Medulla oblongata (tissue), 1 donor: ENCODE data around the gene NXT2.
"Not testable (repeated sequence)": the region's sequence is repeated elsewhere in the genome, so short reads cannot be mapped to it uniquely, and the experiment has no call there.

Source experiments
- DNase-seq: peaks from one replicate; pipeline ENCODE4 v3.0.0-alpha.2; 2015; ENCODE audit errors: extremely low spot score

The NXT2 gene

DNA sequence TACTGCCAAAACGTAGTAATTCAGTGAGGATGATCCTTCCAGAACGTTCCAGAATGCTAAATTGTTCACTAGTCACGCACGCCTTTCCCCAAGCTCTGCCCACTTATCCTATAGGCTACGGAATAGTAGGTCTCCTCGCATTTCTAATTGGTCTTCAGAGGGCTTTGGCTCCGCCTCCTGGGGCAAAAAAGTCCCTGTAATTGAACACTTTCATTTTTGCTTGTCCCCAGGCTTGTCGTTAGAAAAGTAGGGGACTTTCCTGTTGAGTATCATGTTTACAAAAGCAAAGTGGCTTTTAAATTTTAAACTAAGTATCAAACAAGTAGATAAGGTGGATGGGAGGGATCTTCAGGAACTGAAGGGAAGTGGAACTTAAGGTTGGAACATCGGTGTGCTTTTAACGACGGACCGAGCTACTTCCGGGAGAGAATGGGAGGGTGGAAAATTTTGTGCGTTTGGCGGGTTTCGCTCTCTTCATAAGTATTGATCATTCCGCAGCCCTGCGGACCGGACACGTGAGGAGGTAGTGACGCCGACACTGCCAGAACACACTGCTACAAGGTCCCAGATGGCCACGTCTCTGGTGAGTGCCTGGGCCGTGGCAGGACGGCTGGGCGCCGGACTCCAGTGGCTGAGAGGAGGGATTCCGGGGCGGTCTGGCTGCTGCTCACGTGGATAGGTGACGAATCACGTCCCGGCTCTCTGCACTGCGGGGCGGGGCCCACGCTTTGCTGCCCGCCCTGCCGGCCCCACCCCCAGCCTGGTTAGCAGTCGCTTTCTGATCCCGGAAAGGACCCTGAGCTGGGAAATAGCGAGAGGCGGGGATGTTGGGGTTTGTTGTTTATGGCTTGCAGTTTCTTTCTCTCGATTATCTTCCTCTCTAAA, at the start of gene NXT2:
Gene NXT2 (plus strand): TSS at position 406 of the 885 bp plus-strand sequence. CDS start 163 bp downstream, at position 569.
- DNase-seq = peak; percentile 90

DNA sequence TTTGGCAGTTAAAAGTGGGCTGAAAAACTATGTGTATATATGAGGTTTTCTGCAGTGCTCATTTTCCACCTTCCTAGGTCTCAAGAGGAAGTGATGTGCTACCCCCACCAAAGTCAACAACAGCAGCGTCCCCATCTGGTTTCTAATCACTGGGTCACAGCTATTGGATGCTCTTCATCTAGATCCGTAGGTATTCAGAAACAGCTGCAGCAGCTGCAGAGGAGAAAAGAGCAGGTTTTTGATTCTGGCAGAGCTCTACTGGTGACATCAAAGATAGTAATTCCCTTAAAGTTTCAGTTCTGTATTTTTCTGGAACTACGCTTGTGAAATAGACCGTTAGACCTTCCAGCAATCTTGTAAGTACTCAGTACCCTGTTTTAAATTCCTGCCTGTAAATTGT, 49.0 kb upstream of the NXT2 start:
- peak; percentile 5 for DNase-seq

DNA sequence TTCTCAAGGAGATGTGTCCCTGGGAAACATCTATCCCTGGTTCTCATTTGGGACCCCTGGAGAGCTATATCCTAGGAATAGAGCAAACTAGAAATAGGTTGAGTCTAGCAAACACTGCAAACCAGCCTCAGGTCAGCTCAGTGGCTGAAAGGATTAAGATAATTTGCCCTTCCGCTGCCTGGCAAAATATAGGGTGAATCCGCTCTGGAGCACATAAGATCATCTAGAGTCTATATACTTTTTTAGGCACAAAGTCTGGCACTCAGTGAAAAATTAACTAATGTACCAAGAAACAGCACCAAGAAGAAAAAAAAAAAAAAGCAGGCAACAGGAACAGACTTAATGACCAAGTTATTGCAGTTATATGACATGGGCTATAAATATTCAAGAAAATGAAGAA, 47.5 kb upstream of the NXT2 start:
- DNase-seq = no peak

DNA sequence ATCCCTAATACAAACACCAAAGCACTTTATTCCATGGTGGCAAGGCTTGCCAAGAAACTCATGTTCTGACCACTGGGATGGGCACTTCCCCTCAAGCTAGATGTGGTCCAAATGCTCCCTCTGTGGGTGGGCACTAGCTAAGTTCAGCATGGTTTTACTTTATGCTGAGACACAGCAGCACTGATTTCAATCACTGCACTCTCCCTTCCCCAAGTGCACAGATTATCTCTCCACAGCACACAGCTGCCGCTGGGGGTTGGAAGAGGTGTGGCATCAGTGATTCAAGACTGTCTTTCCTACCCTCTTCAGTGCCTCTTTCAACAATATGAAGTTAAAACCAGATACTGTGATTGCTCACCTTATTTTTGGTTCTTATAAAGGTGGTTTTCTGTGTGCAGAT, 38.2 kb upstream of the NXT2 start:
- no peak for DNase-seq

DNA sequence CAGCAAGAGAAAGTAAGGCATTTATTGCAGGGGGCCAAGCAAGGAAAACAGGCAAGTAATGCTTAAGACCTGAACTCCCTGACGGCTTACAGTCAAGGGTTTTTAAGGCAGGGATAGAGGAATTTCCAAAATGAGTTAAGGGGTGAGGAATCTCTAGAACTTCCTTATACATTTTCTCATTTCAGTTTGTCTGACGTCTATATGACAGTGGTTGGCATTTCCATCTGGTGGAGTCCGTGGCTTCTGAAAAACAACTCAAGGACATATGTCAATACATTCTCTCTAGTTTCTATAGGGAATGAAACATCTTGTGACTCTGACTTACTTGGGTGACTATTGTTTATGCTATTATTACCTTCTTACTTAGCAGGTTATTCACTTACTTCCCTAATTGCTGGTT, 35.5 kb upstream of the NXT2 start:
- DNase-seq = no peak

DNA sequence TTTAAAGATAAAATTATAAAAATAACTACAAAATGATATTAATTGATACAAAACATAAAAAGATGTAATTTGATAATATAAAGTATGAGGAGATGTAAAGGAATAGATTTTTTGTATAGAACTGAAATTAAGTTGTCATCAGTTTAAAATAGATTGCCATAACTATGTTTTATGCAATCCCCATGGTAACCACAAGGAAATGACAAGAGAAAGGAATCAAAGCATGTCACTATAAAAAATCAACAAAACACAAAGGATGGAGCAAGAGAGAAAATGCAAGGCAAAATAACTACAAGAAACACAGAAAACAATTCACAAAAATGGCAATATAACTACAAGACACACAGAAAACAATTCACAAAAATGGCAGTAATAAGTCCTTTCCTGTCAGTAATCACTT, 27.7 kb upstream of the NXT2 start:
- no peak for DNase-seq

DNA sequence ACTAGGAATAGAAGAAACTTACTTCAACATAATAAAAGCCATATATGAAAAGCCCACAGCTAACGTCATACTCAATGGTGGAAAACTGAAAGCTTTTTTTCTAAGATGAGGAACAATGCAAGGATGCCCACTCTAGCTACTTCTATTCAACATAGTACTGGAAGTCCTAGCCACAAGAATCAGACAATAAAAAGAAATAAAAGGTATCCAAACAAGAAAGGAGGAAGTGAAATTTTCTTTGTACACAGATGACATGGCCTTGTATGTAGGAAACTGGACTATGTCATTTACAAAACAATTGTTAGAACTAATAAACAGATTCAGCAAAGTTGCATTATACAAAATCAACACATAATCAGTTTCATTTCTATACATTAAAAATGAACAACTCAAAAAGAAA, 25.5 kb upstream of the NXT2 start:
- DNase-seq = no peak

DNA sequence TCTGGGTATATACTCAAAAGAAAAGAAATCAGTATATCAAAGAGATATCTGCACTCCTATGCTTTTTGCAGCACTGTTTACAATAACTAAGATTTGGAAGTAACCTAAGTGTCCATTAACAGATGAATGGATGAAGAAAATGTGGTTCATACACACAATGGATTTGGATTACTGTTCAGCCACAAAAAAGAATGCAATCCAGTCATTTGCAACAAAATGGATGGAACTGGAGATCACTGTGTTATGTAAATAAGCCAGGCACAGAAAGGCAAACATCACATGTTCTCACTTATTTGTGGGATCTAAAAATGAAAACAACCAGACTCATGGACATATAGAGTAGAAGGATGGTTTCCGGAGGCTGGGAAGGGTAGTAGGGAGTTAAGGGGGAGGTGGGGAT, 17.6 kb upstream of the NXT2 start:
- no peak for DNase-seq

DNA sequence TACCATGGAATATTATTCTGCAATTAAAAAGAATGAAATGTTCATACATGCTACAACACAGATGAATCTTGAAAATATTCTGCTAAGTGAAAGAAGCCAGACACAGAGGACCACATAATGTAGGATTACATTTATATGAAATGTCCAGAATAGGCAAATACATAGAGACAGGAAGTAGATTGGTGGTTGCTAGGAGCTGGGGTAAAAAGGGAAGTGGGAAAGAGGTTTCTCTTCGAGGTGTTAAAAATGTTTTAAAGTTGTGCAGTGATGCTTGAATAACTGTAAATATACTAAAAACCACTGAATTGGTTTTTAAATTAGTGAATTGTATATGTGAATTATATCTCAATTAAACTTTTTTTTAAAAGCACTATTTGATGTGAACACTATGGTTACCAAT, 3.6 kb upstream of the NXT2 start:
- no peak for DNase-seq

DNA sequence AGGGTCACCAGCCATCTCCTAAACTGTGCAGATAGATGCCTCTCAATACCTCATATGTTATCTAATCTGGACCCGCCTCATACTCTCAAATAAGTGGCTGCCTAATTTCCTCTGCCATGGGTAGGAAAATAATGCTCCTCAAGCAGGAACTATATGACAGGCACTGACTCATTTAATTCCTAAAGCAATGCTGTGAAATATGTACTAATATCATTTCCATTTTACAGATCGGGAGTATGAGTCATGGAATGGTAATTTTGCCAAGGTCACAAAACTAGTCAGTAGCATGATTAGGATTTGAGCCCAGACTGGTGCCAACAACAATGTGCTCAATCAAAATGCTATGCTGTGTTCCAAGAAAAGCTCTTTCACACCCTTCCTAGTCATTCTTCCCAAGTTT, 3.0 kb upstream of the NXT2 start:
- no peak for DNase-seq

DNA sequence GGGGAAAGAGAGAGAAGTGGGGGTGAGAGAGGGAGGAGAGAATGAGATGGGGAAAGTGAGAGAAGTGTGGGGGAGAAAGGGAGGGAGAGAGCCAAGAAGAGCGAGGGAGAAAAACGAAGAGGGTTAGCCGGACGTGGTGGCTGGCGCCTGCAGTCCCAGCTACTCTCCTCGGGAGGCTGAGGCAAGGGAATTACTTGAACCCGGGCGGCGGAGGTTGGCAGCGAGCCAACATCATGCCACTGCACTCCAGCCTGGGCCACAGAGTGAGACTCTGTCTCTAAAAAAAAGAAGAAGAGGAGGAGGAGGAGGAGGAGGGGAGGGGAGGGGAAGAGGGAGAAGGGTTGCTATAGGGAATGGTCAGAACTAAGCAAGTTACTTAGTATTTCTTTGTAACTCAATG, 1.7 kb upstream of the NXT2 start:
- DNase-seq = no peak

DNA sequence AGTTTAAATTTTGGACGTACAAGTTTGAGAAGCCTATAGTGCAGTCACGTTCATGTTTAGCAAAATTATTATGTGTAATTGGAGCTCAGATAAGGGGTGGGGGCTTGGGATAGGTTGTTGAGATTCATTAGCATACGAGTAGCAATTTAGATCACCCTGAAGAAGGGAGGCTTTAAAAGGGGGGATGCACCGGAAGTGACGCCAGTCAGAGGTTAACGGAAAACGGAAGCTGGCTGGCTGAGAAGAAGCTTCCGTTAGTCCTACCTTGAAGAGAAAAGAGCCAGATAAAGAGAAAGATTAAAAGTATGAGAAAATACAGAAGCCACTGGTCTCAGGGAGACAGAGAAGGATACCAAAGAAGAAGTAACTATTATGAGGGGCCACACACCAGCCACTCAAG, 1.1 kb upstream of the NXT2 start:
- DNase-seq = no peak

DNA sequence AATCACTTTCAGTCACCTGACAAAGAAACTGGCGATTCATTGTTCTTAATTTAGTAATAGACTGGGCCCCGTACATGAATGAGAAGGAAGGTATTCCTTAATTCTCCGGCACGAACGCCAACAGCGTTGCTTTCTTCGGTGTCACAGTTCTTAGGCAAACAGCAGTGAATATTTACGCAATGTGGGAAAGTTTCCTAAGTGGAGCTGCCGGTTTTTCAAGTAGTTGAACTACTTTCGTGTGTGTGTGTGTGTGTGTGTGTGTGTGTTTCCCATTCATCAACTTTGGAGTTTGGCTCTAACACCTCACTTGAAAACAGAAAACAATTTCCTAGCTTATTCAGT, 651 bp downstream of the NXT2 start:
- DNase-seq = no peak

DNA sequence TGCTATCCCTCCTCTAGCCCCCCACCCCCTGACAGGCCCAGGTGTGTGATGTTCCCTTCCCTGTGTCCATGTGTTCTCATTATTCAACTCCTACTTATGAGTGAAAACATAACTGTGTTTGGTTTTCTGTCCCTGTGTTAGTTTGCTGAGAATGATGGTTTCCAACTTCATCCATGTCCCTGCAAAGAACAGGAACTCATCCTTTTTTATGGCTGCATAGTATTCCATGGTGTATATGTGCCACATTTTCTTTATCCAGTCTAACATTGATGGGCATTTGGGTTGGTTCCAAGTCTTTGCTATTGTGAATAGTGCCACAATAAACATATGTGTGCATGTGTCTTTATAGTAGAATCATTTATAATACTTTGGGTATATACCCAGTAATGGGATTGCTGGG, 2.4 kb downstream of the NXT2 start:
- DNase-seq = not testable (repeated sequence)

DNA sequence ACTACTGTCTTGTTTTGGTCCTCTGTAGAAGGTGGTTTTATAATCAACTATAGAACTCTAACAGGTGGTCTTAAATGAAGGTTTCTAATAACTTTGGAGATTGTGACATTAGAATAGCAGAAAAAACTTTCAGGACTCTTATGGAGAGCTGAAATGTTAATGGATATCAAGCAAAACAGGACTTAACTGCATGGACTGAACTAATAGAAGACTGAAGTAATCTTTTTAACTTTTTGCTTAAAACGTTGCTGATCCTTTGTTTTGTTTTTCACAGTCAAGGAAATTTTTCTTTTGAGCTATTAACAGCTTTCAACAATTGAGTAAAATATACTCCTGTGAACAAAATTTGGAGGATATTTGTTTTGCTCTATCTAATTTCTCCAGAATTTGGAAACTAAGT, 17.2 kb downstream of the NXT2 start:
- no peak for DNase-seq

DNA sequence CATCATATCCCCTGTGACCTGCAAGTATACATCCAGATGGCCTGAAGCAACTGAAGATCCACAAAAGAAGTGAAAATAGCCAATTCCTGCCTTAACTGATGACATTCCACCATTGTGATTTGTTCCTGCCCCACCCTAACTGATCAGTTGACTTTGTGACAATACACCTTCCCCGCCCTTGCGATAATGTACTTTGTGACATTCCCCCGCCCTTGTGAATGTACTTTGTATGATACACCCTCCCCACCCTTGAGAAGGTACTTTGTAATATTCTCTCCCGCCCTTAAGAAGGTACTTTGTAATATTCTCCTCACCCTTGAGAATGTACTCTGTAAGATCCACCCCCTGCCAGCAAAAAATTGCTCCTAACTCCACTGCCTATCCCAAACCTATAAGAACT, 39.4 kb downstream of the NXT2 start:
- not testable (repeated sequence) for DNase-seq

DNA sequence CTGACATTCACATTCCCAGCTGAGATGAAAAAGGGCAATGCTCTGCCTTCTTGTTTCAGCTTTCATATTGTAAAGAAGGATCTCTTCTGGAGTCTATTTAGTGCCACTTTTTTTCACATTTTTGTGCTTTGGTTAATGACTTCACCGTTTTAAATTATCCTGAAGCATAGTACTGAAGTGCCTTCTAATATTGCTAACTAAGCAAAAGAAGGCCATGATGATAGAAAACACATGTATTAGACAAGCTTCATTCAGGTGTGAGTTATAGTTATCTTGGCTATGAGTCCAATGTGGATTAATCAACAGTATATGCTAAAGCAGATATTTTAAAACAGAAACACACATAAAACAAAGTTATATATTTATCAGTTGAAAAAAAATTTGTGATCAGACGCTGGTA, 40.4 kb downstream of the NXT2 start:
- DNase-seq = no peak

DNA sequence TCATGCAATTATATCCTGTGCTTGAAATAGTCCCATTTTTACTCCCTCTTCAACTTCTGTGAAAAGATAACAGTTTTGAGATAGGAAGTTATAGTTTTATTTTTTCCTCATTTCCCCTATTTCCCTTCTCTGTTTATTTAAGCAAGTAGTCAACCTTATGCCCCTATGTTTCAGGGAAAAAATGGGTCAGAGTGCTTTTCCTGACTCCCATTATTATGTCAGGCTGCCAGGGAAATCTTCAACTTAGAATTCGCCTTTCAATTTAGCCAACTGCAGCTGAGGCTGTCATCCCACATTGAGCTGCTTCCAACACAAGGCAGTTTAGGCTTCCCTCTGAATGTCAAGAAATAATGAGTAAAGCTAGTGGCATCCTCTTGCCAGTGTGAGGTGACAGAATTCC, 42.3 kb downstream of the NXT2 start:
- no peak for DNase-seq

DNA sequence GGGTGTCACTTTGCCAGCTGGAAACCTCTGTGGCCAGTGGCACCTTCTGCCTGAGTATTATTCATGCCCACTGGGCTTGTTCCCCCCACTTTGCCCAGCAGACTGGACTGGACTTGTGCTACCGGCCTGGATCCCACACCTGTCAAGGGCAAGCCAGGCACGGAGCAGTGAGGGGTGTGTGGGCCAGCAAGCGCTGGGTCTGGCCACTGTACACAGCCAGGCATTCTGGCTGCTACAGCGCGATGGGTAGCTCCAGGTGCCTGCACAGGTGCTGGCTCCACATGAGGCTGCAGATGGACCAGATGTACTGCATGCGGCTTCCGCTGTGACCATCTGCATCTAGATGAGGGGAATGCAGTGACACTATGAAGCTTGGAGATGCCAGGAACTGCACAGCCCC, 48.8 kb downstream of the NXT2 start:
- no peak for DNase-seq

DNA sequence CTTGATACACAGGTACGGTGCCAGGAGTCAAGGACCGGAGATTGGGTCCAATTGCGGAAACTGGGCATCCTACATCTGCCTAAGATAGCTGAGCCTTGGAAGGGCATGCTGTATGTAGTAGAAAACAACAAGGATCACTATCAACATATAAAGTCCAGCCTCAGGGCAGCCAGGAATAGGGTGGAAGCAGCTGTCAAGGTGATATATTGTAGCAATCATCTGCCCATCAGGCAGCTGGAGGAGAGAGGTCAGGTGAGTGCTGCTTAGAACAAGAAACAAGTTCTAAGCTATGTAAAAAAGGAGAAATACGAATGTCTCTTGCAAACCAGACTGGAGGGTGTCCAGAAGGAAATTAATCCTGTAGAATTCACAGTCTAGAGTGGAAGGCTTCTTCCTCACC, 53.5 kb downstream of the NXT2 start:
- no peak for DNase-seq
